Activated CD8-positive, alpha-beta memory T cell treated with anti-CD3 and anti-CD28 coated beads, Interleukin-2, amount 50 U/mL, for 1 hour (primary cell): ENCODE measurements around the gene LRWD1.
"Not testable (repeated sequence)": the region's sequence is repeated elsewhere in the genome, so short reads cannot be mapped to it uniquely, and the experiment has no call there.

Experiments
- DNase-seq: peaks from one replicate; pipeline ENCODE4 v3.0.0-alpha.2; 2020; ENCODE audit errors: extremely low read depth

LRWD1 gene

DNA sequence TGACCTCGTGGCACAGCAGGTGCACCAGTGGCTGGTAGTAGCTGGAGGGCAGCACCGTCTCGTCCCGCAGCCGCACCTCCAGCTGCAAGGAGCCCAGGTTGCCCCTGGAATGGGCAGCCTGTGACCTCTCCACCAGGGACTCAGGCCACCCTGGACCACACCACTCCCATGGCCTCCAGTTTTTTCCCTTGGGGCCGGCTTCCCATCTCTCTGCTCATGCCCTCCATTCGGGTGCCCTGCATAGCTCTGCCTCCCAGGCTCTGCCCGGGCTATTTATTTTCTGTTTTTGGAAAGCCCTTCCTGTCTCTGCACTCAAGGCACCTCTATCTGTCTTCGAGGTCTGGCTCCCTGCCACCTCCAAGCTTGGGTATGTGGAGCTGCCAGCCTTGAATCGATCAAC is 32.1 kb downstream of the LRWD1 start:
- not testable (repeated sequence) for DNase-seq

DNA sequence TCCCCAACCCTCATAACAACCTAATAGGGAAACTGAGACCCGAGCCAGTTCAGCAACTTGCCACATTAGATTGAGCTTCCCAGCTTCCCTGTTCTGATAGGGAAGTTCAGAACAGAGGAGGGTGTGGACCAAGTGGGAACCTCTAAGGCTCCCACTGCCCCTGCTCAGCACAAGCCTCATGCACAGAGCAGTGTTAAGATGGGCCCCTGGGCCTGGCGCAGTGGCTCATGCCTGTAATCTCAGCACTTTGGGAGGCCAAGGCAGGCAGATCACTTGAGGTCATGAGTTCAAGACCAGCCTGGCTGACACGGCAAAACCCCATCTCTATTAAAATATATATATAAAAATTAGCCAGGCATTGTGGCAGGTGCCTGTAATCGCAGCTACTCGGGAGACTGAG is 32.5 kb downstream of the LRWD1 start:
- DNase-seq = not testable (repeated sequence)

DNA sequence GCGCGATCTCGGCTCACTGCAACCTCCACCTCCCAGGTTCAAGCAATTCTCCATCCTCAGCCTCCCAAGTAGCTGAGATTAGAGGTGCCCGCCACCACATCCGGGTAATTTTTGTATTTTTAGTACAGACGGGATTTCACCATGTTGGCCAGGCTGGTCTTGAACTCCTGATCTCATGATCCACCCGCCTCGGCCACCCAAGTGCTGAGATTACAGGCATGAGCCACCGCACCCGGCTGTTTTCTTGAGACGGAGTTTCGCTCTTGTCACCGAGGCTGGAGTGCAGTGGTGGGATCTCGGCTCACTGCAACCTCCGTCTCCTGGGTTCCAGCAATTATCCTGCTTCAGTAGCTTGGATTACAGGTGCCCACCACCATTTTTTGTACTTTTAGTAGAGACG is 33.5 kb downstream of the LRWD1 start:
- DNase-seq = not testable (repeated sequence)

DNA sequence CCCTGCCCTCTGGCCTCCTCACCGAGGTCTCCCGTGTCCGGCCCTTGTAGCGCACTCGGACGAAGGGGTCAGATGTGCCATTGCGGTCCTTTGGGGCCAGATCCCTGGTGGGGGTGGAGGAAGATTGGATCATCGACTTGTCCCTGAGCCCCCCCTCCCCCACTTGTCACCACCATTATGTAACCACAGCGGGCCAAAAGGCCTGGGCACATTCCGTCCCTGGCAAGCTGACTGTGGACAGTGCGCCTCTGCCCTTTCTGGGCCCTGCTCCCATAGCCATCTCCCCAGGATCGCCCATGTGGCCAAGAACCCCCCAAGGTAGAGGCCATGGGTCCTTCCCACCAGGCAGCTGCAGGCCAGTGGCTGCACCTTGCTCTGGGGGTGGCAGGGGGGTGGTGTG is 38.4 kb downstream of the LRWD1 start:
- DNase-seq = not testable (repeated sequence)

DNA sequence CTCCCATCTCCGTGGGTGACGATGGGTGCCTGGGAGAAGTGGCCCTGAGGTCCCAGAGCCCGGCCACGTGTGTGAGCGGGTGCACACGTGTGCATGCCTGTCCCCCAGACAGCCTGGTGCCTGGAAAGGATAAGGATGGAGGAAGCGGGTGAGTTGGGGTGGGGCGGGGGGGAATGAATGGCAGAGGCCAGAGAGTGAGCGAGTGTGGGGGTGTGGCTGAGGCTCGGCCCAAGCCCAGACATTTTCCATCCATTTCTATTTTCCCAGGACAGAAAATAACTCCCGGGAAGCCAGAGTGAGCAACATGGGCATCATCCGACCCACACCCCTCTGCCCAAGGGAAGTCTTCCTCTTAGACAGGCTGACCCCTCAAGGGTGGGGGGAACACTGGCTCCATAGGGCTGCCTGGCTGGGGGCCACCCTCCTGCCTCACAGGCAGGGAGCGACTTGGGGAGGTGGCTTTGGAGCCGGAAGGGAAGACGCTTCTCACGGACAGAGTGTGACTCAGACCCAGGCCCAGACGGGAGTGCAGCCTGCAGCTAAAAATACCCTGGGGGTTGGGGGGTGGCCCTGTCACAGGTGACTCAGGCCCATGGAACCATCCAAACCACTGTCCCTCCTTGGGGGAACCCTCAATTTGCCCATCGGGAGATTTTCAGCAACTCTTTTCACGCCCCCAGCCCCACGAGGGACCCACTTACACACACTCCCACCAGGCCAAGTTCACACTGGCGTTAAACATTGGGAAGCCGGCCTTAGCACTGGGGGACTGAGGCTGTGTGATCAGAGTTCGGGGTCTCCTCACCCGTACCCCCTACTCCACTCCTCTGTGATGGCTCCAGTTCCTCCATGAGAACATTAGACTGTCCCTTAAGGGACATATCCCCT is 40.8 kb downstream of the LRWD1 start:
- DNase-seq = not testable (repeated sequence)

DNA sequence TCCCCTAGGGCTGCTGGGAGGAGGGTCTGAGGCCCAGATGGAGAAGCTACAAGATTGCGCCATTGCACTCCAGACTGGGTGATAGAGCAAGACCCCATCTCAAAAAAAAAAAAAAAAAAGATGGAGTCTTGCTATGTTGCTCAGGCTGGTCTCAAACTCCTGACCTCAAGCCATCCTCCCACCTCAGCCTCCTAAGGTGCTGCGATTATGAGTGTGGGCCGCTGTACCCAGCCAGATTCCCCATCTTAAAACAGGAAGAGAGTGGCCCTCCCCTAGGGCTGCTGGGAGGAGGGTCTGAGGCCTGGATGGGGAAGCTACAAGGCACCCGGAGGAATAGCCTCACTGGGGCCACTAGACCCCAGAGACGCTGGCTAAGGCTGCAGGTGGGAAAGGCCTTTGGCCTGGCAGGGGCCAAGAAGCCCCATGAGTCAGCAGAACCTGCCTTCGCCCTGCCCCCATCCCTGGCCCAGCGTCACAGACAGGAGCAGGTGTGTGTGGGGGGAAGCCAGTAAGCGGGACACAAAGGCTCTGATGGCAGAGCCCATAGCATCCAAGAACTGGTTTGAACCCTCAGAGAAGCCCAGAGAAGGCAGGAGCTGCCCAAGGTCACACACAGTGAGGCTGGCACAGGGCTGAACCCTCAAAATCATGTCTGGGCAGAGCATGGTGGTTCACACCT is 42.8 kb downstream of the LRWD1 start:
- not testable (repeated sequence) for DNase-seq

DNA sequence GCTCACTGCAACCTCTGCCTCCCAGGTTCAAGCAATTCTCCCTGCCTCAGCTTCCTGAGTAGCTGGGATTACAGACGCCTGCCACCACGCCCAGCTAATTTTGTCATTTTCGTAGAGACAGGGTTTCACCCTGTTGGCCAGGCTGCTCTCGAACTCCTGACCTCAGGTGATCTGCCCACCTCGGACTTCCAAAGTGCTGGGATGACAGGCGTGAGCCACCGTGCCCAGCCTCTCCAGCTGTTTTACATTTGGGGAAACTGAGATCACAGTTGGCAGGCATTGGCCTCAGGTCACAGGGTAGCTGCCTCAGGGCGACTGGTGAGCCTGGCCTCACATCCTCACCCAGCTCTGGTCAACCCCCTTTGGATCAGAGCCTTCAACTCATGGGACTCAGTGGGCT is 45.8 kb downstream of the LRWD1 start:
- DNase-seq = not testable (repeated sequence)

DNA sequence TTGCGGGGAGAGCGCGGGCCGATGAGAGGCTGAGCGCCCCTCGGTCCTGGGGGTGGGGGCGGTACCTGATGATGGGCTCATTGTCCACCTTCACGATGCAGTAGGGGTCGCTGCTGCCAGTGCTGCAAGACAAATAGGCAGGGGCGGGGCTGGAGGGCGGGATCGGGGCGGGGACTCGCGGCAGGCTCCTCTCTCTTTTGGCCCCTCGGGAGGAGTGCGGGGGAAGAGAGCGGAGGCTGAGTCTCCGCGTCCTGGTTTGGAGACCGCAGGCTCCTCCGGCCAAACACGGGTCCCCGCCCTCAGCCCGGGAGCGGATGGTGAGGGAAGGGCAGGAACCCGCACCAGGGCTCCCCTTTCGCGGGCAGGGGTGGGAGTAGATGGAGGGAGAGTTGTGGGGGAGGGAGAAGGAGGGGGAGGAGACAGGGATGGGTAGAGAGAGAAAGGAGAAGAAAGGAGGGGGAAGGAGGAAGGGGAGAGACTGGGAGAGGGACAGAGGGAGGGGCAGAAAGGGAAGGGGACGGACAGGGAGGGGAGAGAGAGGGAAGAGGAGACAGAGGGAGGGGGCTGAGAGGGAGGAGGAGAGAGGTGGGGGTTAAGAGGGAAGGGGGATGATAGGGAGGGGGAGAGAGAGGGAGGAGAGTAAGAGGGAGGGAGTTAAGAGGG is 47.2 kb downstream of the LRWD1 start:
- DNase-seq = not testable (repeated sequence)

DNA sequence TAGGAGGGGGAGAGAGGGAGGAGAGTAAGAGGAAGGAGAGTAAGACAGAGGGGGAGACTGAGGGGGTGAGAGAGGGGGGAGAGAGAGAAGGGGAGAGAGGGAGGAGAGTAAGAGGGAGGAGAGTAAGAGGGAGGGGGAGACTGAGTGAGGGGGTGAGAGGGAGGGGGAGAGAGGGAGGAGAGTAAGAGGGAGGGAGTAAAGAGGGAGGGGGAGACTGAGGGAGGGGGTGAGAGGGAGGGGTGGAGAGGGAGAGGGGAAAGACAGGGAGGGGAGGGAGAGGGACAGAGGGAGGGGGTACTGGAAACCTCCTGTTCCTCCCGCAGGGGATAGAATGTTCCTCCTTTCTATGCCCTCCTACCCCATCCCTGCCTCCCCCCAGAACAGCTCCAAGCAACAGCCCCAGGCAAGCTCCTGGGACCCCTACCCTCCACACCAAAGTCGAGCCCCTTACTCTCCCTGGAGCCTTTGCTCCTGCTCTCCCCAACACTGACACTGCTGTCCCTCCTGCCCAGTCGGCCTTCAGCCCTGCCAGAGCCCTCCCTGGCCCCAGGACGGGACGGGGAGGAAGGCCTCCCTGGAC is 47.9 kb downstream of the LRWD1 start:
- not testable (repeated sequence) for DNase-seq

DNA sequence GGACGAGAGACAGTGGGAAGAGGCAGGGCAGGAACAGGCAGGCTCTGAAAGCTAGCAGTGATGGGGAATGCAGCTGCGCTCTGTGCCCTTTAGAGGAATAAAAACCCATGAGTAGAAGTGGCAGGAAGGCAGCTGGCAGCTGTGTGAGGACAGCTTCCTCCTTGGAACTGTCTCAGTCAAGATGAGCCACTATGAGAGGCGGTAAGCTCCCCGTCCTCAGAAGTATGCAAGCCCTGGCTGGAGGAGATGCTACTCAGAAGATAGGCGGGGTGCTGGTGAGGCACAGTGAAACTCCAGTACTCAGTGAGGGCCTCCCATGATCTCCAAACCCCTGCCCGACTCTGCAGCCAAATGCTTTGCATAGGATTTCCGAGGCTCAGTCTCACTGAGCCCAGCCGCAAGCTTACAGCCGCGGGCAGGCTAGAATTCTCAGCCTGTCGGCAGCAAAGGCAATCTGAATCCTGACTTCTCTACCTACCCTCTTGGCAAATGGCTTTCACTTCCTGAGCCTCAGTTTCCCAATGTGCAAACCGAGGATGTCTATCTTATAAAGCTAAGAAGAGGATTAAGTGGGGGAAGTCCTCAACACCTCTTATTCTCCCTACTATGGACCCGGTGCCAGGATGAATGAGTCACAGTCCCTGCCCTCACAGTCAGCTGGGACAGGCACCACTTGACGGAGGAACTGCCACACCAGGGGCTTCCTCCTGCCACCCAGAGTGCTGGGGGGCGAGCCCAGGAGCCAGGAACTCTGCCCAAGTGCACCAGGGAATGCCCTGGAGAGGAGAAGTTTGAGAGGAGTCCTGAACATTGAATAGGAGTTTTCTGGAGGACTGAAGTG is 50.3 kb downstream of the LRWD1 start:
- not testable (repeated sequence) for DNase-seq

DNA sequence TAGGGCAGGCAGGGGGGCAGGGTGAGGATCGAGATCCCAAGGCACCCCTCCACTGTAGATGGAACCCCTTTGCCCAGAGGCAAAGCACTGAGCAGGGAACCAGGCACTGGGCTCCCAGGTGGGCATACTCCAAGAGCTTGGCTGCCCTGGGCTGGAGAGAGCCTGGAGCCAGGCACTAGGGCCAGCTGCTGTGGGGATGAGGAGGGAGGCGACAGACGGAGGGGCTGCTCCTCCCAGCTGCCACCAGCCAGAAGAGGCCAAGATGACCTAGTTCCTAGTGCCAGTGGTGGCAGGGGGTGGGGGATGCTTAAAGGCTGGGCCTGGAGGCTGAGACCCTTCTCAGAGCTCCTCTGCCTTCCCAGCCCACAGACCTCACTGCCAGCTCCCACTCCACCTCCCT is 51.1 kb downstream of the LRWD1 start:
- not testable (repeated sequence) for DNase-seq

DNA sequence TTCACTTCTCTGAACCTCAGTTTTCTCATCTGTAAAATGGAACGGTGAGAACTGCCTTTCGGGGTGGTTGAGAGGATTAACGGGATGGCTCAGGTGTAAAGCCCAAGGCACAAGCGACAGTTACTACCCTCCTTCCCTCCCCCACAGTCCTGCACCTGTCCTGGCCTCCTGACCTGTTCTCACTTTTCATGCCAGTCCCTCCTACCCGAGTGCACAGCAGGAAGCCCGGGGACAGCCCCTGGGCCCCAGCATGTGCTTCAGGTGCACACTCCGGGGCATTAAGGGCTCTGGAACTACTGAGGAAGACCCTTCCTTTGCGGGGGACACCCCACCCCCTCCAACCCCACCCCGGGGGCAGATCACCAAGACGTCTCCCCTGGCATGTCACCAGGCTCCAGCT is 52.2 kb downstream of the LRWD1 start:
- not testable (repeated sequence) for DNase-seq

DNA sequence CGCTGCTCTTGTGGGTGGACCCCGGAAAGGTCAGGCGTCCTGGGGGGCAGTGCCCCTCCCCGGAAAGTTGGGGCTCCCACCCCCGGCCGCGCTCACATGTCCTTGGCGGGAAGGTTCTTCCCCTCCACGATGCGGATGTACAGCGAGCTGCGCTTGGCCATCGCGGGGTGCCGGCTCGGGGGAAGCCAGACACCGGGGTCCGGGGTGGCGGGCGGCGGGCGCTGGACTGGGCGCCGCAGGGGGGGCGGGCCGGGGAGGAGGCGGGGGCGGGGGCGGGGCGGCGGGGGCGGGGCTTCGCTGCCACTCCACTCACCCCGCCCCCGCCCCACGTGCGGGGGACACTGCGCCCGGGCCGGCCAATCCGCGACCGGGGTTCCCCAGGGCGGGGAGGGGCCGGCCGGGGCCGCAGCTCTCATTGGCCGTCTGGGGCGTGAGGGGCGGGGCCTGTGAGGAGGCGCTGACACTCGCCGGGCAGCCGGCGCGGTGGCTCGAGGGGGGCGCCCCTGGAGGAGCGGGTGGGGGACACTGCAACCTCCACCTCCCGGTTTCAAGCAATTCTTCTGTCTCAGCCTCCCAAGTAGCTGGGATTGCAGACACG is 52.9 kb downstream of the LRWD1 start, which contains the start of gene RASA4B:
Gene RASA4B, minus strand, starts transcription at position 228 of the 598 bp plus-strand sequence. Its CDS starts 67 bp downstream, at position 161.
- DNase-seq = not testable (repeated sequence)

DNA sequence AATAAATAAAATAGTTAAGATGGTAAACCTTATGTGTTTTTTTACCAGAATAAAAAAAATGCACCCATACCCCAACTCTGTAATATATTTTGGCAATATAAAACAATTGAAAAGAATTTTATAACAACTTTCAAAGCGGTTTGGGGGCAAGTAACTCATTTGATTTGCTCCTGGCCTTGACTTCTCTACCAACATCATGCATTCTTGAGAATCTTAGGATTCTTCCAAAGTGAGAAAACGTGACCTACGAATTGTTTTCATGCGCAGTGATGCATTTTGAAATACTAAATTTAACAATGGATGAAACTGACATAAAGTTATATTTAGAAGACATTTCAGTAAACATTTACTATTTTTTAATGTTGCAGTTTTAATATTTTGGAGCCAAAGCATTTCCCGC is 56.0 kb downstream of the LRWD1 start:
- DNase-seq = not testable (repeated sequence)
